K562 (cell line): ENCODE data around the gene EHBP1. TPM values are rescaled to one million over a fixed set of nuclear protein-coding genes. Genes with fewer than 3 reads are reported as not detected.
A peak's percentile ranks its signal among the peaks of the same experiment; 100 is the strongest.

Source experiments
- ATAC-seq: fragments of 200-7000 bp; cut with Tn5 transposase; 3 replicates; pipeline ENCODE4 v1.9.1; 2020; ENCODE audit warnings: moderate library complexity
- BruUV-seq: library from RNA; stranded (reverse); fragments of 400-500 nt; replicated peaks from 2 replicates; lab custom pipeline; 2021; lab: Mats Ljungman, UMichigan
- CTCF ChIA-PET: fragments of 300-600 bp; formaldehyde crosslinking; extraction: SDS; loops from one replicate; lab custom pipeline; 2021; ENCODE audit warnings: low intra/inter-chr PET ratio; lab: Yijun Ruan, JAX
- POLR2A ChIA-PET: fragments of 300-600, 350-650 bp; sonication (Branson Sonifier 250); formaldehyde crosslinking; extraction: SDS; loops from one replicate; lab custom pipeline; 2021; ENCODE audit warnings: antibody characterized with exemption, inconsistent platforms; lab: Yijun Ruan, JAX
- DNase-seq, 4 experiments: peaks; one replicate each; pipeline versions ENCODE4 v3.0.0 to v3.0.0-alpha.2; 2011 to 2018; ENCODE audit warnings: low spot score in 3 of 4, mixed read lengths in 3 of 4; ENCODE audit errors: extremely low read depth in 1 of 4
- FAIRE-seq: peaks from 2 replicates; lab custom pipeline; 2011; peaks lifted over from hg19 to GRCh38; lab: Jason Lieb, UNC
- H2AFZ ChIP-seq: 2 replicates; pipeline ENCODE4 v1.6.0; 2011; ENCODE audit warnings: low read depth, low read length, control low read depth, inconsistent platforms
- H3K27ac ChIP-seq: fragments of 200-600 bp; 3 replicates; pipeline ENCODE4 v1.8.0; 2011; ENCODE audit warnings: low read depth, mild to moderate bottlenecking, control low read depth, inconsistent platforms, low read length, moderate library complexity, mixed read lengths; ENCODE audit errors: extremely low read depth
- H3K27me3 ChIP-seq, 2 experiments: fragments of 300-600 bp in 1 of 2; 2 replicates in 1 of 2; 3 replicates in 1 of 2; pipeline versions ENCODE4 v1.6.0 to v1.8.0; 2011; ENCODE audit warnings: inconsistent platforms in 2 of 2, low read length in 2 of 2, mild to moderate bottlenecking in 1 of 2, mixed read lengths in 1 of 2, moderate library complexity in 1 of 2; ENCODE audit not compliant: control insufficient read depth in 2 of 2, insufficient read depth in 2 of 2
- H3K36me3 ChIP-seq: fragments of 300-600 bp; 3 replicates; pipeline ENCODE4 v1.8.0; 2011; ENCODE audit warnings: mild to moderate bottlenecking, low read length, inconsistent platforms; ENCODE audit not compliant: control insufficient read depth, insufficient read depth
- H3K4me1 ChIP-seq, 2 experiments: fragments of 200-600 bp in 1 of 2; replicated peaks in 1 of 2; 2 replicates in 1 of 2; 3 replicates in 1 of 2; pipeline versions ENCODE4 v1.5.1 to v1.8.0; 2011; ENCODE audit warnings: inconsistent platforms in 2 of 2, low read length in 2 of 2, mild to moderate bottlenecking in 1 of 2, mixed read lengths in 1 of 2, moderate library complexity in 1 of 2; ENCODE audit not compliant: control insufficient read depth in 2 of 2, insufficient read depth in 2 of 2
- H3K4me2 ChIP-seq: 2 replicates; pipeline ENCODE4 v1.6.1; 2011; ENCODE audit warnings: low read length, control low read depth, inconsistent platforms, mixed read lengths; ENCODE audit not compliant: insufficient read depth
- H3K4me3 ChIP-seq: fragments of 200-600 bp; sonication (generic), shearing (Covaris generic); 2 replicates; pipeline ENCODE4 v1.5.1; 2016; ENCODE audit warnings: control low read depth, inconsistent platforms
- H3K79me2 ChIP-seq: fragments of 200-600 bp; 3 replicates; pipeline ENCODE4 v1.8.0; 2011; ENCODE audit warnings: low read length, inconsistent platforms; ENCODE audit not compliant: control insufficient read depth, insufficient read depth
- H3K9ac ChIP-seq, 2 experiments: 2 replicates each; pipeline versions ENCODE4 v1.6.0 to v1.6.1; 2011; ENCODE audit warnings: low read depth in 2 of 2, low read length in 2 of 2, control low read depth in 1 of 2, inconsistent platforms in 1 of 2, mild to moderate bottlenecking in 1 of 2, mixed read lengths in 1 of 2; ENCODE audit not compliant: insufficient read depth in 1 of 2
- H3K9me1 ChIP-seq: one replicate; pipeline ENCODE4 v1.6.0; 2011; ENCODE audit warnings: inconsistent platforms, mild to moderate bottlenecking, low read length, moderate library complexity; ENCODE audit not compliant: control insufficient read depth, insufficient read depth
- H3K9me3 ChIP-seq: replicated peaks from 2 replicates; pipeline ENCODE4 v1.5.1; 2011; ENCODE audit warnings: low read depth, low read length, inconsistent platforms; ENCODE audit not compliant: control insufficient read depth, insufficient read depth
- H4K20me1 ChIP-seq: replicated peaks from 2 replicates; pipeline ENCODE4 v1.6.1; 2011; ENCODE audit warnings: low read length, inconsistent platforms, mixed read lengths; ENCODE audit not compliant: control insufficient read depth, insufficient read depth
- MIER1 ChIP-seq: fragments of 450-650 bp; IDR thresholded peaks from 2 replicates; pipeline ENCODE4 v1.6.1; 2016; ENCODE audit warnings: antibody characterized with exemption, mild to moderate bottlenecking, low read depth
- SNIP1 ChIP-seq: fragments of 450-650 bp; IDR thresholded peaks from 2 replicates; pipeline ENCODE4 v1.7.1; 2017; ENCODE audit warnings: low read depth, mild to moderate bottlenecking
- ZBTB17 ChIP-seq: fragments of 450-650 bp; formaldehyde crosslinking; IDR thresholded peaks from 2 replicates; pipeline ENCODE4 v1.4.0; 2020; ENCODE audit warnings: mild to moderate bottlenecking
- WGBS: fragments of 100-300 bp; shearing (Covaris generic); methylation state at CpG from one replicate; pipeline ENCODE4 v1.1.6; 2016; ENCODE audit warnings: low coverage, mixed read lengths; ENCODE audit not compliant: insufficient coverage; ENCODE audit errors: missing lambda C conversion rate; 5-methylcytosine and 5-hydroxymethylcytosine counted together
- in situ Hi-C: fragments of 300-500 bp; cut with MboI; formaldehyde crosslinking; loops from 4 replicates; pipeline ENCODE4 v1.15.0; 2018; ENCODE audit warnings: inconsistent platforms, mixed read lengths
- intact Hi-C: fragments of 100-400 bp; cut with micrococcal nuclease; formaldehyde crosslinking; loops from 2 replicates; pipeline ENCODE4 v1.14.2; 2022
- polyA plus RNA-seq, 8 experiments: library from polyadenylated mRNA; depleted of rRNA in 4 of 8; stranded (reverse) in 5 of 8; unstranded in 3 of 8; fragments of >200 nt; fragmentation: Nextera tagmentation in 2 of 8; fragmentation: Illumina TruSeq in 1 of 8; extraction: Ambion mirVana in 2 of 8; extraction: Trizol in 1 of 8; gene quantifications; 2 replicates each; pipeline versions ENCODE4 v1.2.1 to v1.2.3, GENCODE V29; 2011 to 2014; ENCODE audit warnings: inconsistent platforms in 1 of 8, missing spikeins in 1 of 8
- total RNA-seq, 7 experiments: library from RNA; depleted of rRNA in 6 of 7; stranded (reverse); fragments of >200 nt in 6 of 7; fragmentation: Illumina TruSeq in 2 of 7; extraction: Trizol in 2 of 7; gene quantifications; 2 replicates each; pipeline versions ENCODE4 v1.2.1 to v1.2.3, GENCODE V29; 2011 to 2021; ENCODE audit warnings: low replicate concordance in 1 of 7
- TF ChIP-seq, protein P1 (sequence below): fragments of 250-450 bp; sonication (Bioruptor Pico); IDR thresholded peaks from 2 replicates; pipeline ENCODE4 v1.5.0; 2021
- TF ChIP-seq, protein P2 (sequence below), 2 experiments: fragments of 450-650 bp in 1 of 2; sonication (generic) in 1 of 2; formaldehyde crosslinking in 1 of 2; IDR thresholded peaks; 2 replicates each; pipeline versions ENCODE4 v1.7.1 to v1.9.0; 2016 to 2022; ENCODE audit warnings: inconsistent platforms in 1 of 2, mild to moderate bottlenecking in 1 of 2, missing genetic modification reagents in 1 of 2

The EHBP1 gene
- total and polyA plus RNA-seq, 9 of the 15 experiments (the other 6 are each of a cell fraction or from before 2014, with no cell fraction given), result 8.9 to 26.6 (median 19.3) TPM

DNA sequence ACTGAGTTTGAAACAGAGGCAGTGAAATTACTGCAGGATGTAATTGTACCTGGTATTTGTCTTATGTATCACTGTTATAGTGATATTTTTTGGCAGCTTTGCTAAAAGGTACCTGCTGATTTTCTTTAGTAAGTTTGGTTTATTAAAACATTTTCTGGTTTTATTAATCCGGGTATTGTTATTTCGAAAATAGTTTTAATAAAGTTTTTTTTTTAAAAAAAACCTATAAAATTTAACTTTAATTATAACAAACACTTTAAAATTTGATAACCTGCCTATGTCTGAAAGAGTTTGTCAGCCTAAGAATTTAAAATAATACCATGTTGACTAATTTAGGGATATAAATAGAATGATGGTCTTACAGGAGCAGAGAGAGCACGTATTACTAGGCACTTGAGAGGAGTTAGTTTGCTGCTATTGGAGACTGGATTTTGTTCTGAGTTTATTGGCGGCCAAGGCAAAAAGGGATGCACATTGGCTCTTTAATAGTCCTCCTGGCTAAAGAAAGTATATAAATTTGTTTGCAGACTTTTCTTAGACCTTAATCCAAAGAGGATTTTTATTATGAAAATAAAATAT lies 12.1 kb downstream of the EHBP1 start:
- intact Hi-C loops (no loop called here), in situ Hi-C loops (no loop called here)
- ATAC-seq (no peak), FAIRE-seq (no peak), DNase-seq (no peak)
- ChIA-PET POLR2A (no interaction called here), CTCF (no interaction called here)
- H3K9me1 ChIP-seq, result no peaks in the 10 kb centered on the region
- no peaks in the 10 kb centered on the region for H3K4me1 ChIP-seq
- 98% methylated on average over 4 of the region's 4 CpGs for WGBS
- H3K4me2 ChIP-seq, result no peak overlapping the region
- no peaks in the 10 kb centered on the region for H3K27me3 ChIP-seq
- peaks cover 31% of the 10 kb centered on the region for H3K79me2 ChIP-seq
- no peaks in the 10 kb centered on the region for H3K9me3 ChIP-seq
- H2AFZ ChIP-seq, result no peak overlapping the region
- BruUV-seq, result no TSS peak
- TF ChIP-seq, protein P1, sequence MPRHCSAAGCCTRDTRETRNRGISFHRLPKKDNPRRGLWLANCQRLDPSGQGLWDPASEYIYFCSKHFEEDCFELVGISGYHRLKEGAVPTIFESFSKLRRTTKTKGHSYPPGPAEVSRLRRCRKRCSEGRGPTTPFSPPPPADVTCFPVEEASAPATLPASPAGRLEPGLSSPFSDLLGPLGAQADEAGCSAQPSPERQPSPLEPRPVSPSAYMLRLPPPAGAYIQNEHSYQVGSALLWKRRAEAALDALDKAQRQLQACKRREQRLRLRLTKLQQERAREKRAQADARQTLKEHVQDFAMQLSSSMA (CRISPR knock-in tag), result no peak
- TF ChIP-seq ZBTB17 (CRISPR knock-in tag), result no peak
- TF ChIP-seq MIER1, result no peak
- TF ChIP-seq, protein P2, sequence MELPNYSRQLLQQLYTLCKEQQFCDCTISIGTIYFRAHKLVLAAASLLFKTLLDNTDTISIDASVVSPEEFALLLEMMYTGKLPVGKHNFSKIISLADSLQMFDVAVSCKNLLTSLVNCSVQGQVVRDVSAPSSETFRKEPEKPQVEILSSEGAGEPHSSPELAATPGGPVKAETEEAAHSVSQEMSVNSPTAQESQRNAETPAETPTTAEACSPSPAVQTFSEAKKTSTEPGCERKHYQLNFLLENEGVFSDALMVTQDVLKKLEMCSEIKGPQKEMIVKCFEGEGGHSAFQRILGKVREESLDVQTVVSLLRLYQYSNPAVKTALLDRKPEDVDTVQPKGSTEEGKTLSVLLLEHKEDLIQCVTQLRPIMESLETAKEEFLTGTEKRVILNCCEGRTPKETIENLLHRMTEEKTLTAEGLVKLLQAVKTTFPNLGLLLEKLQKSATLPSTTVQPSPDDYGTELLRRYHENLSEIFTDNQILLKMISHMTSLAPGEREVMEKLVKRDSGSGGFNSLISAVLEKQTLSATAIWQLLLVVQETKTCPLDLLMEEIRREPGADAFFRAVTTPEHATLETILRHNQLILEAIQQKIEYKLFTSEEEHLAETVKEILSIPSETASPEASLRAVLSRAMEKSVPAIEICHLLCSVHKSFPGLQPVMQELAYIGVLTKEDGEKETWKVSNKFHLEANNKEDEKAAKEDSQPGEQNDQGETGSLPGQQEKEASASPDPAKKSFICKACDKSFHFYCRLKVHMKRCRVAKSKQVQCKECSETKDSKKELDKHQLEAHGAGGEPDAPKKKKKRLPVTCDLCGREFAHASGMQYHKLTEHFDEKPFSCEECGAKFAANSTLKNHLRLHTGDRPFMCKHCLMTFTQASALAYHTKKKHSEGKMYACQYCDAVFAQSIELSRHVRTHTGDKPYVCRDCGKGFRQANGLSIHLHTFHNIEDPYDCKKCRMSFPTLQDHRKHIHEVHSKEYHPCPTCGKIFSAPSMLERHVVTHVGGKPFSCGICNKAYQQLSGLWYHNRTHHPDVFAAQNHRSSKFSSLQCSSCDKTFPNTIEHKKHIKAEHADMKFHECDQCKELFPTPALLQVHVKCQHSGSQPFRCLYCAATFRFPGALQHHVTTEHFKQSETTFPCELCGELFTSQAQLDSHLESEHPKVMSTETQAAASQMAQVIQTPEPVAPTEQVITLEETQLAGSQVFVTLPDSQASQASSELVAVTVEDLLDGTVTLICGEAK (IDR thresholded peaks at IDR 0.05), result peak; percentile 71
- TF ChIP-seq, protein P2 (CRISPR knock-in tag; IDR thresholded peaks at IDR 0.05), result 0 out of 2 replicates have a peak, but pooled peaks have one; percentile 15
- TF ChIP-seq SNIP1, result no peak
- H3K9ac ChIP-seq, result no peak overlapping the region
- H4K20me1 ChIP-seq, result no peaks in the 10 kb centered on the region
- no peak overlapping the region for H3K4me3 ChIP-seq
- no peak overlapping the region for H3K27ac ChIP-seq
- 0 out of 3 replicates have a peak, but pooled peaks cover under 1% of the 10 kb centered on the region for H3K36me3 ChIP-seq
